Measurements from ENCODE around the gene IL17C. TPM values are rescaled to one million over a fixed set of nuclear protein-coding genes. Genes with fewer than 3 reads are reported as not detected.

IL17C gene
- polyA plus RNA-seq, 2 of the 4 experiments (the other 2 are of a cell fraction), result not detected

- Histone ChIP-seq H3K27ac (no peak overlapping the region), H3K4me3 (no peak overlapping the region), H3K4me2 (no peak overlapping the region), H3K9me3 (no peaks in the 10 kb centered on the region), H3K4me1 (no peaks in the 10 kb centered on the region)
- DNase-seq (ENCODE audit: low read depth in 1 of 2, low spot score in 1 of 2), result no peak
- POLR2A ChIA-PET, result no interaction called here
- CTCF ChIA-PET, result interaction anchor here (1.0 to 1.7 kb wide), 2 partner anchors 10 to 107 kb away, joined by 3 to 6 read pairs; no protein-coding TSS in a partner anchor
- FAIRE-seq, result no peak
- TF ChIP-seq USF2 (IDR thresholded peaks at IDR 0.05) (no peak), CTCF (IDR thresholded peaks at IDR 0.05) (no peak), HOXA7 (CRISPR knock-in tag; IDR thresholded peaks at IDR 0.05) (no peak), KDM1A (IDR thresholded peaks at IDR 0.05; ENCODE audit: low read depth) (no peak)
- WGBS (ENCODE audit: missing lambda C conversion rate), result 77% methylated on average over 9 of the region's 9 CpGs
- no peak for ATAC-seq
Measured at GRCh38 chr16:88629835-88630234, 8.5 kb upstream of the IL17C start.

GRCh38 chr16:88630433-88630832, 7.9 kb upstream of the IL17C start:
- no peak for TF ChIP-seq GATA3 (IDR thresholded peaks at IDR 0.05; ENCODE audit: borderline replicate concordance)
- TF ChIP-seq CEBPB (IDR thresholded peaks at IDR 0.05), result no peak
- TF ChIP-seq MAFK (IDR thresholded peaks at IDR 0.05; ENCODE audit: partially characterized antibody), result no peak
- POLR2A ChIA-PET, result no interaction called here

GRCh38 chr16:88630941-88631340, 7.4 kb upstream of the IL17C start:
- Histone ChIP-seq H3K4me1 (no peaks in the 10 kb centered on the region), H3K4me2 (no peak overlapping the region), H3K9me3 (no peaks in the 10 kb centered on the region), H3K27ac (no peak overlapping the region), H3K4me3 (no peak overlapping the region)
- DNase-seq (ENCODE audit: low read depth in 1 of 2, low spot score in 1 of 2), result no peak
- ATAC-seq, result no peak
- ChIA-PET POLR2A (no interaction called here), CTCF (interaction anchor here (1.9 kb wide), 1 partner anchor 67 kb away, joined by 5 read pairs; no protein-coding TSS in a partner anchor)
- 91% methylated on average over 19 of the region's 23 CpGs for WGBS (ENCODE audit: missing lambda C conversion rate)
- TF ChIP-seq PHF8 (IDR thresholded peaks at IDR 0.05; ENCODE audit: borderline replicate concordance, low read depth) (no peak), EHF (CRISPR knock-in tag; IDR thresholded peaks at IDR 0.05) (no peak), BHLHE40 (IDR thresholded peaks at IDR 0.05; ENCODE audit: low read depth, low read length) (no peak)
- FAIRE-seq, result no peak

More at GRCh38 chr16:88630433-88630832, 7.9 kb upstream of the IL17C start:
- CTCF ChIA-PET, result interaction anchor here (1.0 to 1.7 kb wide), 2 partner anchors 11 to 107 kb away, joined by 3 to 6 read pairs; no protein-coding TSS in a partner anchor
- Histone ChIP-seq H3K4me1 (no peaks in the 10 kb centered on the region), H3K4me3 (no peak overlapping the region), H3K4me2 (no peak overlapping the region), H3K27ac (no peak overlapping the region), H3K9me3 (no peaks in the 10 kb centered on the region)
- DNase-seq (ENCODE audit: low read depth in 1 of 2, low spot score in 1 of 2) (no peak), FAIRE-seq (no peak), ATAC-seq (no peak)
- WGBS (ENCODE audit: missing lambda C conversion rate), result 92% methylated on average over 4 of the region's 12 CpGs

GRCh38 chr16:88631384-88631783, 7.0 kb upstream of the IL17C start:
- ATAC-seq (no peak), DNase-seq (ENCODE audit: low read depth in 1 of 2, low spot score in 1 of 2) (no peak), FAIRE-seq (no peak)
- 89% methylated on average over 16 of the region's 16 CpGs for WGBS (ENCODE audit: missing lambda C conversion rate)
- Histone ChIP-seq H3K4me3 (no peak overlapping the region), H3K9me3 (no peaks in the 10 kb centered on the region), H3K4me1 (no peaks in the 10 kb centered on the region), H3K27ac (no peak overlapping the region), H3K4me2 (no peak overlapping the region)
- ChIA-PET CTCF (interaction anchor here (1.9 kb wide), 1 partner anchor 67 kb away, joined by 5 read pairs; no protein-coding TSS in a partner anchor), POLR2A (no interaction called here)
- TF ChIP-seq HDAC2 (IDR thresholded peaks at IDR 0.05) (no peak), RAD21 (conservative IDR thresholded peaks at IDR 0.05 in 1 of 2, IDR thresholded peaks at IDR 0.05 in 1 of 2) (no peak), TFCP2L1 (CRISPR knock-in tag; IDR thresholded peaks at IDR 0.05) (no peak)

- Histone ChIP-seq H3K9me3 (no peaks in the 10 kb centered on the region), H3K4me2 (no peak overlapping the region), H3K27ac (no peak overlapping the region), H3K4me1 (no peaks in the 10 kb centered on the region), H3K4me3 (no peak overlapping the region)
- FAIRE-seq (no peak), DNase-seq (ENCODE audit: low read depth in 1 of 2, low spot score in 1 of 2) (no peak), ATAC-seq (no peak)
- ChIA-PET POLR2A (no interaction called here), CTCF (interaction anchor here (1.0 to 1.9 kb wide), 3 partner anchors 20 to 66 kb away, joined by 3 to 5 read pairs (median 3); no protein-coding TSS in a partner anchor)
- 93% methylated on average over 18 of the region's 30 CpGs for WGBS (ENCODE audit: missing lambda C conversion rate)
- TF ChIP-seq POLR2A (IDR thresholded peaks at IDR 0.05; ENCODE audit: low read length) (no peak), PHF8 (IDR thresholded peaks at IDR 0.05; ENCODE audit: borderline replicate concordance, low read depth) (no peak), MAX (IDR thresholded peaks at IDR 0.05) (no peak), MYC (IDR thresholded peaks at IDR 0.05; ENCODE audit: borderline replicate concordance, low read length) (no peak), TP53 (CRISPR knock-in tag; IDR thresholded peaks at IDR 0.05) (no peak), CBX2 (IDR thresholded peaks at IDR 0.05; ENCODE audit: borderline replicate concordance, low read depth) (no peak), CTCF (IDR thresholded peaks at IDR 0.05) (no peak), RFX5 (IDR thresholded peaks at IDR 0.05) (no peak), ZFP36 (IDR thresholded peaks at IDR 0.05; ENCODE audit: borderline replicate concordance, partially characterized antibody) (no peak), HES2 (IDR thresholded peaks at IDR 0.05) (no peak)
Measured at GRCh38 chr16:88631920-88632586, 6.3 kb upstream of the IL17C start.

Measured in A549 (cell line).